Central memory CD4-positive, alpha-beta T cell (primary cell): ENCODE results near the gene PLXNB2.
A peak's percentile ranks its signal among the peaks of the same experiment; 100 is the strongest.

Source experiments
- DNase-seq: peaks from one replicate; pipeline ENCODE4 v3.0.0; 2022

Gene PLXNB2

DNA sequence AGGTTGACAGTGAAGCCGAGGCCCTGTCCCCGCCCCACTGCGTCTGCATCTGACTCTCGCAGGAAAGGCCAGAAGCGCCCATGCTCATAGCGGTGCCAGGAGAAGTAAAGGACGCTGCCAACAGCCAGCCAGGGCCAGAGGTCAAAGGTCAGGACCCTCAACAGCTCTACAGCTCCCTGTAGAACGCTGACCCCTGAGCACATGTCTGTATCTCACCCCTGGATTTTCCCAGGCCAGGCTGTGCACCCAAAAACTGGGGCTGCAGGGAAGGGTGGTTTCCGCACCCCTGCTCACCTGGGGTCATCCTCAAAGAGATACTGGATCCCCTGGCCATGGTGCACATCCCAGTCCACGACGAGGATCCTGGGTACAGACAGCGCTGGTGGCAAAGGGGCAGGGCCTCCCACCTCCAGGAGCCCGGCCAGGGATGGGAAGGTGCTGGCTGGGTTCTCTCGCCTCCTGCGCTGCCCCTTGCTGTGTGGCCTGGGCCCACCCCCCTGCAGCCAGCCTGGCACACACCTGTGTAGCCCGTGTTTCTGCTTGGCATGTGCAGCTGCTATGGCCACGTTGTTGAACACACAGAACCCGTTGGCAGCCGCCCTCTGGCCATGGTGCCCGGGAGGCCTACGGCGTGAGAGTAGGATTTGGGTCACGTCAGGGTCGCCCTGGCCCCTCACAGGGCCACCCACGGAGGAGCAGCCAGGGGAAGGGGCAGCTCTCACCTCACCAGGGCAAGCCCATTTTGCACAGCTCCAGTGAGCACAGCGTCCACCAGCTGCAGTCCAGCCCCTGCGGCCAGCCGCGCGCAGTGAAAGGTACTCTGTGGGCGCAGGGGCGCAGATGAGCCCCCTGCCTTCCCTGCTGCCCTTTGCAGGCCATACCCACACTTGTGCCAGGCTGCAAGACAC lies 57.9 kb downstream of the PLXNB2 start:
- DNase-seq: no peak

DNA sequence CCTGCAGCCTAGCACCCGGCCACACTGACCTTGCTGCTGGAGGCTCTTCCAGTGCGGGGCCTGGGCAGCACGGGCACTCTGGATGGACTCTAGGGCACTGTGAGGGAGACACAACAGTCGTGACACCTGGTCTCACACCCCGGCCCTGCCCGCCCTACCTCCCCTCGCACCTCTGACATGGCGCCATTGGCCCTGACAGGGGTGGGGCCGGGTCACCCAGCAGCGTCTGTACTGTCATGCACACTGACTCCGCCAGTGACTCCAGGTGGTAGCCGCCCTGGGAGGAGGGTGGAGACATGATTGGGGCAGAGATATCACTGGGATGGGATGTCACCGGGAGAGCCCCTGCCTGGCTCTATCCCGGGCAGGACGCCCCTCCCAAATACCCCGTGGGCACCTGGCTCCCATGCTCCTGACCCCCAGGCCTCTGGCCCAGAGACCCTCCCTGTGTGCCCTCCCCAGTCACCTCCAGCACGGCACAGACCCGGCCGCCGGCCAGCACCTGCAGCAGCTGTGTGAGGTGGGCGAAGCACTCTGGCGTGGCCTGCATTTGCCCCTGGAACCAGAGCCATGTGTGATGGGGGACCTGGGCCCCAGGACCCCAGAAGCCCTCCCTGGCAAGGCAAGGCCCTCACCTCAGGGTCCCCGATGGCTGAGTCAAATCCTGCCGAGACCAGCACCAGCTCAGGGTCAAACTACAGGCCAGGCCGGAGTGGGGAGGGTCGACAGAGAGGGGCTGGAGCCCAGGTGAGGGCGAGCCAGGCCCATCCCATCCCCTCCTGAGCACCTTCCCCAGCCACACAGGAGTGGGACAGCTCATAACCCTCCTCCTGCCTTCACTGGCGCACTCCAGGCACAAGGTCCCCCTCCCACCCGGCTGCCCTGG lies 59.0 kb downstream of the PLXNB2 start:
- DNase-seq: no peak

DNA sequence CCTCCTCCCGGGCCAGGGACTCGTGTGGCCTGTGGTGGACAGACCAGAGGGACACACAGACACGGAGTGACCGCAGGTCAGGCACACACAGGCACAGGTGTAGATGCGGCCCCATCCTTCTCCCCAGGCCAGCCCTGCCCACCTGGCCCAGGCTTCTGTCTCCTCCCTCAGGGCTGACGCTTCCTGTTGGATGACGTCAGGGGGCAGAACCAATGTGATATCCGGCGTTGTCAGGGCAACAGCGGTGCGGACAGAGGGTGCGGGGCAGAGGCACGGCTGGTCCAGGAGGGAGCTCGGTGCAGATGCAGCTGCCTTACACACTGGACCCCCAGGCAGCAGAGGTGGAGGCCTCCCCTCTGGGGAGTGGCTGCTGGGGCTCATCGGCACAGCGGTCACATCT lies 59.7 kb downstream of the PLXNB2 start:
- DNase-seq: peak; percentile 58

DNA sequence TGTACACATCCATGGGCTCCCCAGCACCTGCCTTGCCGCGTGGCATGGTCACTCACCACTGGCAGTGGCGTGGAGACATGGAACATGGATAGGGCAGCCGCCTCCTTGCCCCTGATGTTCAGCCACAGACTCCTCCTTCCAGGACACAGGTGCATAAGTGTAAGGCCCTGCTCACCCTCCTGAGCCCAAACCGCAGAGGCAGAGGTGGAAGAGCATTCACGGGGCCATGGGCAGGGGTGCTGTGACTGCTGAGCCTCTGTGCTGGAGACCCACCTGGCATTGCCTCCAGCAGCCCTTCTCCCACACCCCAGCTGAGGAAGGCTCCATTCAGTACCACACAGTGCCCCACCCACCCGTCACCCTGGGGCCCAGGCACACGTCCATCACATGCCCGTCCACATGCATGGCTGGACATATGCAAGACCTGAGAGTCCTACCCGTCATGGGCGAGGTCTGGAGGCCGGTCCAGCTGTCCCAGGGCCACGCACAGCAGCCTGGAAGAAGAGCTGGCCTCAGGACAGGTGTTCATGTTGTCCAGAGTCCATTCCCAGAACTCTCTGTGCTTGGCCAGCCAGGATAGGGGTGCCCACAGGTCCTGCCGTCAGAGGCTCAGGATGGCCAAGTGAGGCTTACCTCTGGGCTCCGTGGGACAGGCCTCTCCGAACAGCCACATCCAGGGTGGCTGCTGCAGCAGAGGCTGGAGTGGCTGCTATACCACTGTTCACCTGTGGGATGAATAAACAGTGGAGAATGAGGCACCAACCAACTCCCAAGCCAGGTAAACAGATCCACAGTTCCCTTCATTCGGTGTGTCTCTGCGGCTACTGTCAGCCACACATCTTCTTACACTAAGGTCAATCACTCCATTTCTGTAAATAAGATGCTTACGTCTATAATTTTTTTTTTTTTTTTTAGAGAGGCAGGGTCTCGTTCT lies 60.9 kb downstream of the PLXNB2 start:
- DNase-seq: no peak

DNA sequence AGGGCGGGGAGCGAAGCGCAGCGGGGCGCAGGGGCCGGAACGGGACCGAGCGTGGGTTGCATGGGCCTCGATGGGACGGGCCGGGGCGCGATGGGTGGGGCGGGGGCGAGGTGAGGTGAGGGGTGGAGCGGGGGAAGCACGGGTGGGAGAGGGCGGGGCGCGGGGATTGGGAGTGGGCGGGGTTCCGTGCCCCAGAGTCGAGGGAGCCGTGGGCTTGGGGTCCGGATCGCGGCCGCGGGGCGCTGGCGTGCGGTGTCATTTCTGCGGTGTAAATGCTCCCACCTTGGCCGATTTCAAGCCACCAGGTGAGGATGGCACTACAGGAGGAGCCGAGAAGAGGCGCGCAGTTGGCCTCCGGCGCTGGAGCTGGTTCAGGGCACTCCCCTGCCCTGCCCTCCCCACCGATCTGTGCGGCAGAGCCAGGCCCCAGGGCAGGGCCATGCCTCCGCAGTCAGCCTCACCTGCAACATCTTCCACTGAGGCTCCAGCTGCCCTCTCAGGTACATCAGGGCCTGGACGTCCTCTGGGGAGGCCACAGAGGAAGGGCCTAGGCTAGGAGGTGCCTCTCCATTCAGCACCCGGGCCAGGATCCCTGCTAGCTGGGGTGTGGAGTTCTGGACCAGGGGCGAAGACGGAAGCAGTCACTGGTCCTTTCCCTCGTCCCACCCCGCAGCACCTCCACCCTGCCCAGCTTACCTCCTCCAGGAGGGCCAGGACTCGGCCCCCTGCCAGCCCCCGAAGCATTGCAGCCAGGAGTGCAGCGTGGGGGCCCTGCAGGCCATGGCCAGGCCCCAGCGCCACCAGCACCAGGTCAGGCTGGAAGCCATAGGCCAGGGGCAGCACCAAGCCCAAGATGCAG lies 62.0 kb downstream of the PLXNB2 start:
- DNase-seq: peak; percentile 13

DNA sequence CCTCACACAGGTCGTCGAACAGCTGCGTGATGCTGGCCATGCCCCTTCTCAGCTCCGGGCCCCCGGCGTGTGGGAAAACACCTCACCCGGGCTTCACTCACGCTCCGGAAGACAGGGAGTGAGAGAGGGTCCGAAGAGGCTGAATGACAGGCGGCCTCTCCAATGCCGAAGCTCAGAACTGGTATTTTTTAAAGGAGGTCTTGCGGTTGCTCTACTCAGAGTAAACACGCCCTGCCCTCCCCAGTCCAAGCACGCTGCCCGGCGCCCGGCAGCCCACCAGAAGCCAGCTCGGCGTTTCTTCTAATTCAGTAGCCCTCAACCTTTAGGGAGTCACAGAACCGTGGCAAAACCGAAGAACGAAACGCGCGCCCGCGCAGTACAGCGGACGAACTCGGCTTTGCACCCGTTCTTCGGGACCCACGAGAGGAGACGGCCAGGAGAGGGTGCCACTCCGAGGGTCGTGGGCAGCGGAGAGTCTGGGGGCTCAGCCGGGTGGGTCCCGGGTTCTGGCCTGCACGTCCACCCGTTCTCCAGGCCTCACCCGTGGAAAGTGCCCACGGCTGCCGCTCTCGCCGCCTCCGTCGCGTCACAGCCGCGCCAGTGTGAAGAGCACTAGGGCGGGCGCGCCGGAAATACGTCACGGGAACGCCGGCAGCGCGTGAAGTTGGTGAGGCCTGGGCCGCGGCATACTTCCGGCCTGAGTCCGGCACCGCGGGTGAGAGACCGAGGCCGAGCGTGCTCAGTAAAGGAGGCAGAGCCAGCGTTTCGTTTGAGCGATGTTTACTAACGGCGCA lies 62.8 kb downstream of the PLXNB2 start, which contains the start of gene TUBGCP6:
Gene TUBGCP6, minus strand, starts transcription at position 604 of the 794 bp plus-strand sequence. Its CDS starts 564 bp downstream, at position 40.
- peak; percentile 90 for DNase-seq

DNA sequence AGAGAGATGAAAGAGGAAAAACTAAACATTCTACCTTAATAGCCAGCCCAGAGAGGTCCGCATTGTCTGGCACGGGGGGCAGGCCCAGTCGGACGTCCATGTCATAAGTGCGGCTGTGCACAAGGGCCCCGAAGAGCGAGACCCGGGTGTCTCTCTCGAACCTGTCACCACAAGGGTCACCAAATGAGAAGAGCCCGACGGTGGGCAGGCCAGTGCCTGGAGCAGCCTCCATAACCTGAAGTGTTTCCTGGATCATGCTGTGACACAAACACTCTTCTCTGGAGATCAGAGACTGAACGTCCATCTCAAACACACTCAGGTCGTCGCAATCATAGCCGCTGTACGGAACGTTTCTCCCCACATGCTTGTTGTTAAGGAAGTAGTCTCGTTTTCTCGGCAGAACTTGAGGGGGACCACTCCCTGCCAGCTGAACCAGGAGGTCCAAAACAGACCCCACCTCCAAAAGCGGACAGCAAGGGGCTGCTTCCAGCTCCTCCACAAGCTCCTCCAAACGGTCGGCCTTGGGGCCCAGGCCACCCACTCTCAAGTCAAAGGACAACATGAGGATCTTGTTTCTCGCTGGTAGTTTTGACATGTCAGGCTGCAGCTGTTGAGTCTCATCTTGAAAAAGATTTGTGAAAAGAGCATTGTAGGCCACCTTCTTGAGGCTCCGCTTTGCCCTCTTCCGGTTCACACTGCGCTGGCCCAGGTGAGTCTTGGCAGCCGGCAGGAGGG lies 63.6 kb downstream of the PLXNB2 start:
- no peak for DNase-seq

DNA sequence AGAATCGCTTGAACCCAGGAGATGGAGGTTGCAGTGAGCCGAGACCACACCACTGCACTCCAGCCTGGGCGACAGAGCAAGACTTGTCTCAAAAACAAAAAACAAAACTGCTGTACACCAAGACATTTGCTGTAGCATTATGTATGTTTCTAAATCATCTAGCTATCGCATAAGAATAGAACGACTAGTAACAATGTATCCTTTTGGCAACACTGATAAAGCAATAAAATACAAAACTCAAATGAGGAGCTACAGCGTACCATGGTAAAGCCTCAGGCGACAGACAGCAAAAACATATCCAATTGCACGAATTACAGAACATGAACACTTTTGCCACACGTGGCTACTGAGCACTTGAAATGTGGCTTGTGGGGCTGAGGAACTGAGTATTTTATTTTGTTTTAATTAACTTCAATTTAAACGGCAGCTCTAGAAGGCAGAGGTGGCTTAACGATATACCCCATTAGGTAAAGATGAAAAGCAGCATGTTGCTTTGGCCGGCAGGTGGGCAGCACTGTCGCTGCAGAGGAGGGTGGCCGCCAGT lies 65.0 kb downstream of the PLXNB2 start:
- no peak for DNase-seq

DNA sequence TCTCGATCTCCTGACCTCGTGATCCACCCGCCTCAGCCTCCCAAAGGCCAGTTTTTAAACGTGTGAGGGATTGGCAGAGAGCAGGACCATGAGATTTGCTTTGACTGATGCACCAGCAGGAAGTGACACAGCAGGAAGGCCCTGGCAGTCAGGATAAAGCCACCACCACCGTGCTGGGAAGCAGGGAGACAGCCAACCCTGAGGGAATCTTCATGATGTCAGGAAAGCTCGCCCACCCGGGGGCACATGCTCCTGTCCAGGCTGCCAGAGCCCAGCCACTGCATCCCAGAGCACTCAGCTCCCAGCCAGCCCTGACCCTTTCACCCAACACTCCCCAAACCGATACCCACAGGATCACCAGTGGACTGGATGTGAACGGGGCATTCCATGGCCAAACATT lies 68.7 kb downstream of the PLXNB2 start:
- no peak for DNase-seq

DNA sequence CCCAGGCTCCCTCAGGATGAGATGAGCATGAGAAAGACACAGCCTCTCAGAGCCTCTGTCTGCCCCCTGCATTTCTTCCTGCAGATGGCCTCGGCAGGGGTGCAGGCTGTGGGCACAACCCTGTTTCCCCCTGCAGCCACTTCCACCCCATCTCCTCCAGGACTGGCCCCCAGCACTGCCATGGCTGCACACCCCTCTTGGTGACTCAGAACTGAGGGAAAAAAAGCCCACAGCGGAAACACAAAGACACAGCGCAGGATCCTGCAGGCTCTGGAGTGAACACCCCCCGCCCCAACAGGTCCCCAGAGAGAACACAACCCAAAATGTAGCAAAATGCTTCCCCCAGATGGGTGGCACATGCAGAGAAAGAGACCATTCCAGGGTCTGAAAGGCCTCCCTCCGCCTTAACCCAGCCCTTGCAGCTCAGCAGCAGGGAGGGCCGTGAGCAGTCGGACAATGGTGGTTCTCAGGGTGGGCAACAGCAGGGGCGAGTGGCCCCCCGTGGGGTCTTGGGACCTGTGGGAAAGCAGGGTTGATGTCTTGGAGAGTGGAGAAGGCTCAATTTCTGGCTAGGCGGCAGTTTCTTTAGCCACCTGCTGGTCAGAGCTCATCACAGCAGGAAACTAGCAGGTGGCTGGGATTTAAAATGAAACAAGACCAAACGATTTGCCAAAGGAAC lies 70.6 kb downstream of the PLXNB2 start:
- DNase-seq: no peak

DNA sequence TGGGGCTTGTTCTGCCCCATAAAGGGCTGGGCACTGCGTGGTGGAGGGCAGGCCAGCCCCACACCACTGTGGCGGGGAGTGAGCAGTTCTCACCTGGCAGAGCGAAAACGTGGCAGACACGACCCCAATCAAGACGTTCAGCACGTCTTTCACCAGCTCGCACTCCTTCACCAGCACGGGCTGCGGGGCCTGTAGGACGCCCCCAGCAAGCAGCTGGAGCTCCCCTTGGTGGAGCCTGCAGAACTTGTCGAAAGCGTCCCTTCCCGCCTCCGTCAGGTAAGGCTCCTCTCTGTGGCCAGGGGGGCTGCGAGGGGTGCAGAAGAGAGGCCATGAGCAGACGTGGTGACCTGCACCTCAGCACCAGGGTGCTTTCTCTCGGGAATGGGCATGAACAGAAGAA lies 74.2 kb downstream of the PLXNB2 start:
- no peak for DNase-seq

DNA sequence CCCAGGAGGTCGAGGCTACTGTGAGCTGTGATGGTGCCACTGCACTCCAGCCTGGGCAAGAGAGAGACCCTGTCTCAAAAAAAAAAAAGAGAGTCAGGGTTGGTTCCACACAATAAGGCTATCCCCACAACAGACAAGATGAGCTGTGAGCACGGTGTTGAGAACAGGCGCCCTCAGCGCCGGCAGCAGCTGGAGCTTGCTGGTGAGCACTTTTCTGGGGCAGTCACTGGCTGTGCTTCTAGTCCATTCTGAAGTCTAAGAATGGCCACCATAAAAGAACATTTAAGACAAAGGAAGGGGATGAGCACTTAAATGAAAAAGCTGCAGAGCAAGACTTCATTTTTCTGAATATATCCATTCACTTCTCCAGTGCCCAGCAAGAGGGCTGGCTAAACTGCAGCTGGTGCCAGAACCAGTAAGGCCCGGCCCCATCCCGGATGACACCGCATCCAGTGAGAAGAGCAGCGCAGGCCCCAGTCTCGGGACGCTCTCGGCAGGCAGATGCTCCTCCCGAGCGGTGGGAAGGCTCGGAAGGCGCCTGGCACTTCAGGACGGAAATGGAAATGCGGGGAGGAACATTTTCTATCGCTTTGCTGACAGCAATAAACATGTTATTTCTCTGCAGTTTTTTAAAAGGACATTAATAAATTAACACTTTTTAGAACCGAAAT lies 74.8 kb downstream of the PLXNB2 start:
- DNase-seq: no peak

DNA sequence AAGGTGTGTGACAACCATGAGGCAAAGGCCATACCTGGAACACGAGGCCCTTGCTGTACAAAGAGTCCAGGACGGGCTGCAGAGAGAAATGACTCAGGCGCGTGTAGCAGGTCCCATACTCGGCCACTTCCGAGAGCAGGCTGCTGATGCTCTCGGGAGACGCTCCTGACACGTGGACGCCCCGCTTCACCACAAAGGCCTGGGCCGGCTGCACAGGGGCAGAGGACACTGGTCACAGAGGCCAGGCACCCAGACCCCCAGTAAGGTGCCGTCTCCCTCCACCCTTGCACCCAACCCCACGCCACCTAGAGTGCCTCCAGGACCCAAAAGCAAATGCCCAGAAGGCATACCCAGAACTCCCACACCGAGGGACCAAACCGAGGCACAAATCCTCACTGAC lies 78.1 kb downstream of the PLXNB2 start:
- no peak for DNase-seq

DNA sequence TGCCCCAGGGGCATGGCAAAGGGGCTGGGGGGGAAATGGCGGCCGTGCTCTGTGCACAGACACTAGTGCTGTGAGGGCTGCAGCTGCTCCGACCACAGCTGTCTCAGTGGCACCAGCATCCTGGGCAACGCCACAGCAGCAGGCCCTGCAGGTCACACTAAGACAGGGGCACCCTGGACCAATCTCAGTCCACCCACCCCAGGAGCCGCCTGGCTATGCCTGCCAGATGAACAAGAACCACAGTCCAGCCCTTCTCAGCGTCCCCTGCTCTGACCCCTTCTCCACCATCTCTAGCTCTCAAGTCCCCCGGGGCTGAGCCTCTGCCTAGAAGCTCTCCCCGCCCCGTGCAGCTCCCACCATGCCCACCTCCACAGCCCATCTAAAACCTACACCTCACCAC lies 79.1 kb downstream of the PLXNB2 start:
- DNase-seq: no peak

DNA sequence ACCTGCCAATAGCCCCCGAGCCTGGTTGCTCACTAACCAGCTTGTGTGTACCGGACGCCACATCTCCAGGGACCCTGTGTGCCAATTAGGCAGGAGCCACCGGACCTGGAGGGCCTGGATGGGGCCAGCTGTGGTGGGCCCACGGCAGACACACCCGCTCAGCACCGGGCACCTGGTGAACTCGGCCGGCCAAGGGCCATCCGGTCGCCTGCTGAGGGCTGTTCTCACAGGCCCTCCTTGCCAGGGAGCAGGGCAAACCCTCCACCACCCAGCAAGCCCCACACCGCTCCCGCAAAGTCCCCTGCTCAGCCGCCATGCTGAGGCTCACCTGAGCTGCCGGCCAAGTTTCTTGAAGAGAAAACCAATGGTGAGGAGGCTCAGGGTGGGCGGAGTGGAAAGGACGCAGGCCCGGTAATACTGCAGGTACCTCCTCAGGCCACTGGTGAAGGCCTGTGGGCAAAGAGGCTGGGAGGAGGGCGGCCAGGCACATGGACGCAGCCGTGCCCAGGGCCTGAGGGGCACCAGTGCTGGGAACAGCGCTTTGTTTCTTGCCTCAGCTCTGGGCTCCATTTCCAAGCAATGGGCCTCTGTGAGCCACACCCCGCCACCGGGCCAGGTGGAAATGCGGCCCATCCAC lies 79.7 kb downstream of the PLXNB2 start:
- no peak for DNase-seq

DNA sequence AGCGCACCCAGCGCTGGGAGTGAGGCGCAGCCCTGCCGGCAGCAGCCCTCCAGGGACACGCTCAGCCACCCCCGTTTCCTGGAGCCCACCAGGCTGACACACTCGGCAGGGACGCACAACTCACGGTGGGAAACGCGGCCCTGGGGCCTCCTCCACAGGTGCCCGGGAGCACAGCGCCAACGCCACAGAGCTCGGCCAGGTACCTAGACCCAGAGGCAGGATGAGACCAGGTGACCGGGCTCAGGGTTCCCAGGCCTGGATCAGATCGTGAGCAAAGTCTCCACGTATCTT lies 80.6 kb downstream of the PLXNB2 start:
- DNase-seq: no peak

DNA sequence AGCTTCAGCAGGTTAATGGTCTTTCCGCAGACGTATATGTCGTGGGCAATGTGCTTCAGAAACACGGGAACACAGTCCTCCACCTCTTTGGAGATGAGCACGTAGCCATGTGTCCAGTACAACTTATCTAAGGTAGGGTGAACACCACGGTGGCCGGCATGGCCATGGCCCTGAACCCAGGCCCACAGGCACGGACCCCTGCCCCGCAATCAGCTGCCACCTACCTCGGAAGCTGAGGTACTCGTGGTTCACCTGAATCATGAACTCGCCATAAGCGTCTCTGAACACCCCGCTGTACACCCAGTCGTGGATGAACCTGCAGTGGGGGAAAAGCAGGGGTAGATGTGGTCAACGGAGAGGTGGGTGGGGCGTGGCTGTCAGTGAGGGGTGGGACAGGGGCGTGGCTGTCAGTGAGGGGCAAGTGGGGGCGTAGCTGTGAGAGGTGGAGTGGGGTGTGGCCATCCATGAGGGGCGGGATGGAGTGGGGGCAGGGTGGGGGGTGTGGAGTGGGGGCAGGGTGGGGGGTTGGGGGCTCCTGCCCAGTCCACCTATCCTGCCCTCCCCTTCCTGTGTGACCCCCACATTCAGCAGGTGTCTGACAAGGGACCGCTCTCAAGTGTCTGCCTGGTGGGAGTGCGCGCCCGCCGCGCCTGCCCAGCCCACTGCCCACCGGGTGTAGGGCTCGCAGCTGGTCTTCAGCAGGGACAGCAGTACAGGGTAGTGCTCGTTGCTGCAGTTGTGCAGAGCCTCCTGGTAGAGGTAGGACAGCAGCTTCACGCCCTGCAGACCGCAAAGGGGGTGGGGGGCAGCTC lies 81.2 kb downstream of the PLXNB2 start:
- DNase-seq: no peak
